Karpas-422 (cell line): ENCODE data around the gene EFNB1. TPM values are rescaled to one million over a fixed set of nuclear protein-coding genes. Genes with fewer than 3 reads are reported as not detected.

Source experiments
- DNase-seq: peaks from one replicate; pipeline ENCODE4 v3.0.0-alpha.2; 2015
- H2AFZ ChIP-seq: fragments of 200-600 bp; sonication (generic); 2 replicates; pipeline ENCODE4 v1.6.1; 2014; ENCODE audit warnings: antibody characterized with exemption, low read length, mixed read lengths
- H3K27ac ChIP-seq: fragments of 200-600 bp; sonication (generic); 2 replicates; pipeline ENCODE4 v1.5.1; 2014; ENCODE audit warnings: mild to moderate bottlenecking, low read length, moderate library complexity
- H3K27me3 ChIP-seq: fragments of 200-600 bp; sonication (generic); 2 replicates; pipeline ENCODE4 v1.6.1; 2014; ENCODE audit warnings: low read length, mixed read lengths
- H3K36me3 ChIP-seq: fragments of 200-600 bp; sonication (generic); 2 replicates; pipeline ENCODE4 v1.6.1; 2014; ENCODE audit warnings: low read length, mixed read lengths; ENCODE audit not compliant: insufficient read depth
- H3K4me1 ChIP-seq: fragments of 200-600 bp; sonication (generic); 2 replicates; pipeline ENCODE4 v1.6.1; 2014; ENCODE audit warnings: mild to moderate bottlenecking, low read length, mixed read lengths
- H3K4me2 ChIP-seq: fragments of 200-600 bp; sonication (generic); 2 replicates; pipeline ENCODE4 v1.6.1; 2014; ENCODE audit warnings: low read length, low read depth, mild to moderate bottlenecking; ENCODE audit not compliant: poor library complexity, severe bottlenecking
- H3K4me3 ChIP-seq: fragments of 200-600 bp; sonication (generic); 2 replicates; pipeline ENCODE4 v1.5.1; 2014; ENCODE audit warnings: mild to moderate bottlenecking, antibody characterized with exemption, low read length, mixed read lengths
- H3K79me2 ChIP-seq: fragments of 200-600 bp; sonication (generic); 2 replicates; pipeline ENCODE4 v1.6.1; 2014; ENCODE audit warnings: mild to moderate bottlenecking, low read length, mixed read lengths
- H3K9ac ChIP-seq: fragments of 200-600 bp; sonication (generic); 2 replicates; pipeline ENCODE4 v1.6.0; 2014; ENCODE audit warnings: low read length
- H3K9me2 ChIP-seq: fragments of 200-600 bp; sonication (generic), shearing (Covaris generic); replicated peaks from 2 replicates; pipeline ENCODE4 v1.6.0; 2014; ENCODE audit warnings: mild to moderate bottlenecking, low read length, moderate library complexity; ENCODE audit not compliant: insufficient read depth
- H3K9me3 ChIP-seq: fragments of 300-700, 200-600 bp; sonication (generic); 2 replicates; pipeline ENCODE4 v1.6.1; 2014; ENCODE audit warnings: low read length, mixed read lengths
- H4K20me1 ChIP-seq: fragments of 200-600 bp; sonication (generic); 2 replicates; pipeline ENCODE4 v1.6.1; 2014; ENCODE audit warnings: mild to moderate bottlenecking, antibody characterized with exemption, low read length, low read depth; ENCODE audit not compliant: insufficient read depth
- total RNA-seq: library from RNA; depleted of rRNA; stranded (reverse); fragments of >200 nt; shearing (Covaris generic); gene quantifications from 2 replicates; pipeline ENCODE4 v1.2.3, GENCODE V29; 2014; ENCODE audit warnings: low replicate concordance

Gene EFNB1
- total RNA-seq, 1 experiment from 2014 or later: 0.67 TPM

DNA sequence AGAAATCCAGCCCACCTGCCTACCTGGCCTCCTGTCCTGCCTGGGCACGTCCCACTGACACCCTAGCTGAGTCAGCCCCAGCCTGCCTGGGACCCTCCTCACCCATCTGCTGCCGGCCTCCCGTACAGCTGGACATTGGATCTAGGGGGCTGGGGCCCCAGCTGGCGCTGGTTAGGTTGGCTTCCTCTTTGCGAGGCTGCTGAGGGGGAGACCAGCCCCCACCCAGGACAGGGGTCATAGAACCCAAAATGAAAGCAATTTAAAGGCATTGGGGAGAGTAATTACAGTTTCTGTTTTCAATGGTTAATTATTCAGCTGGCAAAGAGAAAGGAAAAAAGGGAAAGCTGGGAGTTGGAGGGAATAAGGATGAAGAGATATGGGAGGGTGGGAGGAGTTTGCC is 15.8 kb downstream of the EFNB1 start:
- no peak for DNase-seq
- Histone ChIP-seq H4K20me1 (no peaks in the 10 kb centered on the region), H3K9ac (no peak overlapping the region), H3K4me2 (no peak overlapping the region), H3K27me3 (no peaks in the 10 kb centered on the region), H3K9me3 (no peaks in the 10 kb centered on the region), H3K4me3 (no peak overlapping the region), H3K79me2 (no peaks in the 10 kb centered on the region), H3K27ac (no peak overlapping the region), H2AFZ (no peak overlapping the region), H3K36me3 (no peaks in the 10 kb centered on the region), H3K9me2 (no peaks in the 10 kb centered on the region), H3K4me1 (no peaks in the 10 kb centered on the region)

- Histone ChIP-seq H3K27me3 (no peaks in the 10 kb centered on the region), H3K27ac (no peak overlapping the region), H4K20me1 (no peaks in the 10 kb centered on the region), H3K9me2 (no peaks in the 10 kb centered on the region), H3K4me1 (no peaks in the 10 kb centered on the region), H3K79me2 (no peaks in the 10 kb centered on the region), H3K4me2 (no peak overlapping the region), H3K9ac (no peak overlapping the region), H3K4me3 (no peak overlapping the region), H2AFZ (no peak overlapping the region), H3K9me3 (no peaks in the 10 kb centered on the region), H3K36me3 (no peaks in the 10 kb centered on the region)
- DNase-seq: no peak
Observed at GRCh38 chrX:68846536-68846935, 17.7 kb downstream of the EFNB1 start.

DNA sequence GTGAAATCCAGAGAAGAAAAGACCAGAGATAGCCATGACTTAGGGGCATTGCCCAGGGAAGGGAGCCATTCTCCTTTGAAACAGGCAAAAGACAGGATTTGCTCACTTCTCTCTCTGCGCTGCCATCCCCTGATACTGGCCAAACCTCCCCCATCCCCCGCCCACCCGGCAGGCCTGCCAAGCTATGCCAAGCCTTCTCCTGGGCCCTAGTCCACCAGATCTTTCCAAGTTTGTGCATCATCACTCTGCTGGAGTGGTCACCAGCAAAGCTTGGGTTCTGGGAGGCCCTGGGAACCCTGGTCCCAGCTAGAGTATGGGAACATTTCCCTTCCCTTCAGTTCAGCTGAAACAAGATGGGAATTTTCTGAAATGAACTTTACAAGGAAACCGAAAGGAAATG is 18.4 kb downstream of the EFNB1 start:
- no peaks in the 10 kb centered on the region for H3K79me2 ChIP-seq
- no peak overlapping the region for H3K4me2 ChIP-seq
- H3K36me3 ChIP-seq: no peaks in the 10 kb centered on the region
- no peaks in the 10 kb centered on the region for H3K9me2 ChIP-seq
- no peak overlapping the region for H2AFZ ChIP-seq
- H4K20me1 ChIP-seq: no peaks in the 10 kb centered on the region
- no peak overlapping the region for H3K9ac ChIP-seq
- H3K4me1 ChIP-seq: no peaks in the 10 kb centered on the region
- no peak overlapping the region for H3K4me3 ChIP-seq
- no peak overlapping the region for H3K27ac ChIP-seq
- no peaks in the 10 kb centered on the region for H3K27me3 ChIP-seq
- H3K9me3 ChIP-seq: no peaks in the 10 kb centered on the region
- DNase-seq: no peak

DNA sequence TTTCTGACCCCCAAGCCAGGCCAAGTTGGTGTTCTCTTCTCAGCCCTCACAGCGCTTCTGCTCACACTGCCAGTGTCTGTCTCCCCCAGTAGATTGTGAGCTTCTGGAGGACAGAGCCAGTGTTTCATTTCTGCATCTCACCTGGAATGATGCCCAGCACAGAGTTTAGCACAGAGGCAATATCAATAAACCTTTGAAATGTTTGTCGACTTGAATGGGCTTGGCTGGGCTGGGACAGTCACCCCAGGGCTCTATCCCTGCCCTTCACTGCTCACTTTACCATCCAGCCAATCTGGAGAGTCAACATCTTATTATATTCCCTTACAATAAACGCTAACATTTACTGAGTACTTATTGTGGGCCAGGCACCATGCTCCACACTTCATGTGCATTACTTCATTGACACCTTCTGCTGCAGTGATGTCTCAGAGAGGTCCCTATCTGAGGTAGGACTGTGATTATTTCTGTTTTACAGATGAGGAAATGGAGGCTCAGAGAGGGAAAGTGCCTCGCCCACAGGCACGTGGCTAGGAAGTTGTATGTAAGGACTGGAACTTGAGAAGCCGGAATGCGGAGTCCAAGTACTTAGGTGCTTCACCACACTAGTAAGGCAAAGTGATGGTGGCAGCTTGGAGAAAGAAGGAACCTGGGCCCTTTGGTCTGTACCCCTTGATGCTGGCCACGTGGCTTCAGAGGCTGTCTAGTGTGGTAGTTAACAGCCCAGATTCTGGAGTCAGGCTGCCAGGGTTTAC is 19.5 kb downstream of the EFNB1 start:
- Histone ChIP-seq H3K9me2 (no peaks in the 10 kb centered on the region), H3K9ac (no peak overlapping the region), H3K9me3 (no peaks in the 10 kb centered on the region), H3K79me2 (no peaks in the 10 kb centered on the region), H4K20me1 (no peaks in the 10 kb centered on the region), H3K36me3 (no peaks in the 10 kb centered on the region), H3K27me3 (no peaks in the 10 kb centered on the region), H3K4me2 (no peak overlapping the region), H3K4me3 (no peak overlapping the region), H3K27ac (no peak overlapping the region), H2AFZ (no peak overlapping the region), H3K4me1 (no peaks in the 10 kb centered on the region)
- DNase-seq: no peak

DNA sequence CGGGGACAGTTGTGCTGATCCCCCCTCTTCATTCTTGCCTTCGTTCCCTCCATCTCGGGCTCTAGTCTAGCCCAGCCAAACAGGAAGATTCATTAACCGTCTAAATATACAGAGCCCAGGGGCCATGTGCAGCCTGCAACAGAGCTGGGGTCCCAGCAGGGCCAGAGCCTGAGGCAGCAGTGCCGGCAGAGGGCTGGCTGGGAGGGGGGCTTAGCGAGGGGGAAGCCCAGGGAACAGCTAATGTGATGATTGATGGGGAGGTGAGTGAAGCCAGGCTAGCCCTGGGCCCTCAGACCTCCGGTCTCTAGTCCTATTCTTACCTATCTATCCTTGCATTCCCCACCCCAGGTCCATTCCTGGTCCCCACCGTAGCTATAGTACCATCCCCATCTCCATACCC is 22.3 kb downstream of the EFNB1 start:
- DNase-seq: no peak
- no peaks in the 10 kb centered on the region for H3K9me2 ChIP-seq
- H3K36me3 ChIP-seq: no peaks in the 10 kb centered on the region
- no peaks in the 10 kb centered on the region for H4K20me1 ChIP-seq
- H3K27ac ChIP-seq: no peak overlapping the region
- no peaks in the 10 kb centered on the region for H3K27me3 ChIP-seq
- H3K4me2 ChIP-seq: no peak overlapping the region
- no peaks in the 10 kb centered on the region for H3K4me1 ChIP-seq
- no peak overlapping the region for H3K4me3 ChIP-seq
- no peaks in the 10 kb centered on the region for H3K9me3 ChIP-seq
- no peak overlapping the region for H3K9ac ChIP-seq
- H3K79me2 ChIP-seq: no peaks in the 10 kb centered on the region
- no peak overlapping the region for H2AFZ ChIP-seq

- Histone ChIP-seq H3K9me3 (no peaks in the 10 kb centered on the region), H3K4me3 (no peak overlapping the region), H3K4me2 (no peak overlapping the region), H3K36me3 (no peaks in the 10 kb centered on the region), H3K27me3 (no peaks in the 10 kb centered on the region), H3K9ac (no peak overlapping the region), H3K27ac (no peak overlapping the region), H4K20me1 (no peaks in the 10 kb centered on the region), H3K4me1 (no peaks in the 10 kb centered on the region), H3K9me2 (no peaks in the 10 kb centered on the region), H3K79me2 (no peaks in the 10 kb centered on the region), H2AFZ (no peak overlapping the region)
- DNase-seq: no peak
Observed at GRCh38 chrX:68852046-68852445, 23.2 kb downstream of the EFNB1 start.

- no peaks in the 10 kb centered on the region for H3K36me3 ChIP-seq
- no peaks in the 10 kb centered on the region for H3K4me1 ChIP-seq
- no peak overlapping the region for H3K4me3 ChIP-seq
- H4K20me1 ChIP-seq: no peaks in the 10 kb centered on the region
- H3K27me3 ChIP-seq: no peaks in the 10 kb centered on the region
- no peak overlapping the region for H3K4me2 ChIP-seq
- no peak overlapping the region for H3K27ac ChIP-seq
- no peak for DNase-seq
- no peak overlapping the region for H3K9ac ChIP-seq
- H3K9me3 ChIP-seq: no peaks in the 10 kb centered on the region
- H3K9me2 ChIP-seq: no peaks in the 10 kb centered on the region
- H3K79me2 ChIP-seq: no peaks in the 10 kb centered on the region
- H2AFZ ChIP-seq: no peak overlapping the region
Observed at GRCh38 chrX:68853665-68854251, 24.9 kb downstream of the EFNB1 start.

DNA sequence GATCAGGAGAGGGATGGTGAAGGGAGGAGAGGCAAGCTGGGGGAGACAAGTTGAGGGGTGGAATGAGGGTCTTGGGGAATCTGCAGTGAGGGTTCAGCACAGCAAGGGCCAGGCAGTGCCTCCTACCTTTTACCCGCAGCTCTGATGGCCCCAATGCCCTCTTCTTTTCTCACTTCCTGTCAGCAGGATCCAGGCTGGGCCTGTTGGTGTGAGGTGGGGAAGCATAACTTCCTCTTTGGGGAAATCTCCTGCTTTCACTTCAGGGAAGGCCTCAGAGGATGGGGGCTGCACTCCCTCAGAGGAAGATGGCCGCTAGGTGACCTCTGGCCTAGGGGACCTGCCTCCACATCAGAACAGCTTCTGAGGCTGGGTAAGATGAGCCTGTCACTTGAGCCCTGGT is 36.5 kb downstream of the EFNB1 start:
- Histone ChIP-seq H3K27me3 (no peaks in the 10 kb centered on the region), H3K79me2 (no peaks in the 10 kb centered on the region), H3K27ac (no peak overlapping the region), H3K4me3 (no peak overlapping the region), H3K36me3 (no peaks in the 10 kb centered on the region), H4K20me1 (no peaks in the 10 kb centered on the region), H3K9me2 (no peaks in the 10 kb centered on the region), H3K4me1 (no peaks in the 10 kb centered on the region), H3K4me2 (no peak overlapping the region), H2AFZ (no peak overlapping the region), H3K9ac (no peak overlapping the region), H3K9me3 (no peaks in the 10 kb centered on the region)
- DNase-seq: no peak
